ENCODE measurements around the gene CDC14A. TPM values are rescaled to one million over a fixed set of nuclear protein-coding genes. Genes with fewer than 3 reads are reported as not detected.

The CDC14A gene
- total RNA-seq, 1 experiment from 2014 or later = 6.8 TPM

DNA sequence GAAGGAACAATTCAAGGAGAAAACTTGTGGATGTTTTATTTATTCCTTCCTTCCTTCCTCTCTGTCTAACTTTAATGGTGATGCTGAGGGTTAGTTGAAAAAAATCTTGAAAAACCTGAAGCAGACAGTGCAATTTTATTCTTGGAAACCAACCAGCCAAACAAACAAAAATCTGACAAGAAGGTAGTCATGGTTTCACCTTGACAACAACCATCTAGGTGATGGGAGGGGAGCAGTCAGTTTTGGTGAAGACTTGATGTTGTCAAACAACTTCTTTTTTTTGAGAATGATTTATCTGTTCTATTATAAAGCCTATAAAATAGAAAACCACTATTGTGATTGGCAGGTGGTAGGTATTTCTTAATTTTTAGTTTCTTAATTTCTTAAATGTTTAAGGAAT is 93.3 kb downstream of the CDC14A start:
- intact Hi-C loops (cut with micrococcal nuclease; ENCODE audit: unreplicated experiment) = no loop called here
- TF ChIP-seq, protein P1, sequence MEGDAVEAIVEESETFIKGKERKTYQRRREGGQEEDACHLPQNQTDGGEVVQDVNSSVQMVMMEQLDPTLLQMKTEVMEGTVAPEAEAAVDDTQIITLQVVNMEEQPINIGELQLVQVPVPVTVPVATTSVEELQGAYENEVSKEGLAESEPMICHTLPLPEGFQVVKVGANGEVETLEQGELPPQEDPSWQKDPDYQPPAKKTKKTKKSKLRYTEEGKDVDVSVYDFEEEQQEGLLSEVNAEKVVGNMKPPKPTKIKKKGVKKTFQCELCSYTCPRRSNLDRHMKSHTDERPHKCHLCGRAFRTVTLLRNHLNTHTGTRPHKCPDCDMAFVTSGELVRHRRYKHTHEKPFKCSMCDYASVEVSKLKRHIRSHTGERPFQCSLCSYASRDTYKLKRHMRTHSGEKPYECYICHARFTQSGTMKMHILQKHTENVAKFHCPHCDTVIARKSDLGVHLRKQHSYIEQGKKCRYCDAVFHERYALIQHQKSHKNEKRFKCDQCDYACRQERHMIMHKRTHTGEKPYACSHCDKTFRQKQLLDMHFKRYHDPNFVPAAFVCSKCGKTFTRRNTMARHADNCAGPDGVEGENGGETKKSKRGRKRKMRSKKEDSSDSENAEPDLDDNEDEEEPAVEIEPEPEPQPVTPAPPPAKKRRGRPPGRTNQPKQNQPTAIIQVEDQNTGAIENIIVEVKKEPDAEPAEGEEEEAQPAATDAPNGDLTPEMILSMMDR (conservative IDR thresholded peaks at IDR 0.05; ENCODE audit: low read depth, low read length) = no peak
- no peak for TF ChIP-seq EZH2 (IDR thresholded peaks at IDR 0.05; ENCODE audit: borderline replicate concordance, low read depth, low read length, poor library complexity, severe bottlenecking)
- no peaks in the 10 kb centered on the region for H3K36me3 ChIP-seq (ENCODE audit: insufficient read depth, low read length, poor library complexity, severe bottlenecking)
- POLR2A ChIA-PET (ENCODE audit: low non-redundant PET) = no interaction called here
- no peak overlapping the region for H3K27ac ChIP-seq (ENCODE audit: low read depth, low read length, poor library complexity, severe bottlenecking)
- BruUV-seq (replicated peaks) = no TSS peak
- no peak overlapping the region for H3K4me3 ChIP-seq (ENCODE audit: low read depth, low read length, poor library complexity, severe bottlenecking)
- DNase-seq (ENCODE audit: low spot score) = no peak
- no peaks in the 10 kb centered on the region for H3K9me3 ChIP-seq (ENCODE audit: low read depth, low read length, poor library complexity, severe bottlenecking)
- no peaks in the 10 kb centered on the region for H3K27me3 ChIP-seq (replicated peaks; ENCODE audit: insufficient read depth, low read depth, low read length, poor library complexity)
- no peaks in the 10 kb centered on the region for H3K4me1 ChIP-seq (ENCODE audit: insufficient read depth, low read length, poor library complexity, severe bottlenecking)
- CTCF ChIA-PET = no interaction called here

DNA sequence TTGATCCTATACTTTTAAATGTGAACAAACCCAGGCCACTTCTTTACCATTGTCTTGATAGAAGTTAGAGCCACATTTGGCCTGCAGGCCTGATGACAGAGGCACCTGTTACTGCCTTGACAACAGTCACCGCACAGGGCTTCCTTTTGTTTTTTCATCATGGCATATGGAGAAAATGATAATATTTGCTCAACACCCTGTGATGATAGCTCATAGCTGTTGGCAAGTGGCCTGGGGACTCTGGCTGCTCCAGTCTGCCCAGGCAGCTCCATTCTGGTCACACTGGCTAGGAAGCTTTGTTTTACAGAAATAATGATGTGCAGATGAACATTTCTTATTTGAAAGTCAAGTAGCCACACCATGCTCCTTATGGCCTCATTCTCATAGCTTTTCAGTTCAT is 96.1 kb downstream of the CDC14A start:
- H3K4me3 ChIP-seq (ENCODE audit: low read depth, low read length, poor library complexity, severe bottlenecking) = no peak overlapping the region
- no peaks in the 10 kb centered on the region for H3K36me3 ChIP-seq (ENCODE audit: insufficient read depth, low read length, poor library complexity, severe bottlenecking)
- H3K9me3 ChIP-seq (ENCODE audit: low read depth, low read length, poor library complexity, severe bottlenecking) = no peaks in the 10 kb centered on the region
- ChIA-PET CTCF (no interaction called here), POLR2A (ENCODE audit: low non-redundant PET) (interaction anchor here (0.7 kb wide), 1 partner anchor 416 kb away, joined by 3 read pairs; no protein-coding TSS in a partner anchor)
- no peak overlapping the region for H3K27ac ChIP-seq (ENCODE audit: low read depth, low read length, poor library complexity, severe bottlenecking)
- DNase-seq (ENCODE audit: low spot score) = no peak
- TF ChIP-seq, protein P1 (conservative IDR thresholded peaks at IDR 0.05; ENCODE audit: low read depth, low read length) = no peak
- no peak for TF ChIP-seq EZH2 (IDR thresholded peaks at IDR 0.05; ENCODE audit: borderline replicate concordance, low read depth, low read length, poor library complexity, severe bottlenecking)
- BruUV-seq (replicated peaks) = no TSS peak
- intact Hi-C loops (cut with micrococcal nuclease; ENCODE audit: unreplicated experiment) = no loop called here
- no peaks in the 10 kb centered on the region for H3K4me1 ChIP-seq (ENCODE audit: insufficient read depth, low read length, poor library complexity, severe bottlenecking)
- no peaks in the 10 kb centered on the region for H3K27me3 ChIP-seq (replicated peaks; ENCODE audit: insufficient read depth, low read depth, low read length, poor library complexity)

DNA sequence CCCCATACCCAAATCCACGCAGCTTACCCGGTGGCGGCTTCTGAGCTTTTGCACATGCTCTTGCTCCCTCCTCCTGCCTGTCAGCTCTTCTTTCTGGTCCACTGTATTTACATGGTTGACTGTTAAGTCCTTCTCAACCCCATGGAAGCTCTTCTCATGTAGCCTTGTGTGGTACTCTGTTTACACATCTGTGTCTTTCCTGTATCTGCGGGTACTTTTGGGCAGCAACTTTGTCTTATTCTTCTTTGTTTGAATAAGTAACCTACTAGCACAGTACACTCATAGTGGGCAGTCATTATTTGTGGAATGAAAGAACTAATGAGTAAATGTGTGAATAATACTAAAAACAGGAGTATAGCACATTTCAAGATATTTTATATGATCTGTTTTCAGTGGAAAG is 97.2 kb downstream of the CDC14A start:
- DNase-seq (ENCODE audit: low spot score) = no peak
- no TSS peak for BruUV-seq (replicated peaks)
- CTCF ChIA-PET = no interaction called here
- no peak for TF ChIP-seq EZH2 (IDR thresholded peaks at IDR 0.05; ENCODE audit: borderline replicate concordance, low read depth, low read length, poor library complexity, severe bottlenecking)
- TF ChIP-seq, protein P1 (conservative IDR thresholded peaks at IDR 0.05; ENCODE audit: low read depth, low read length) = no peak
- no peaks in the 10 kb centered on the region for H3K4me1 ChIP-seq (ENCODE audit: insufficient read depth, low read length, poor library complexity, severe bottlenecking)
- H3K27ac ChIP-seq (ENCODE audit: low read depth, low read length, poor library complexity, severe bottlenecking) = no peak overlapping the region
- no peaks in the 10 kb centered on the region for H3K9me3 ChIP-seq (ENCODE audit: low read depth, low read length, poor library complexity, severe bottlenecking)
- no peak overlapping the region for H3K4me3 ChIP-seq (ENCODE audit: low read depth, low read length, poor library complexity, severe bottlenecking)
- POLR2A ChIA-PET (ENCODE audit: low non-redundant PET) = no interaction called here
- no peaks in the 10 kb centered on the region for H3K36me3 ChIP-seq (ENCODE audit: insufficient read depth, low read length, poor library complexity, severe bottlenecking)
- H3K27me3 ChIP-seq (replicated peaks; ENCODE audit: insufficient read depth, low read depth, low read length, poor library complexity) = no peaks in the 10 kb centered on the region
- intact Hi-C loops (cut with micrococcal nuclease; ENCODE audit: unreplicated experiment) = no loop called here
